ENCODE measurements around the gene SMIM38.
A peak's percentile ranks its signal among the peaks of the same experiment; 100 is the strongest.

SMIM38 gene

DNA sequence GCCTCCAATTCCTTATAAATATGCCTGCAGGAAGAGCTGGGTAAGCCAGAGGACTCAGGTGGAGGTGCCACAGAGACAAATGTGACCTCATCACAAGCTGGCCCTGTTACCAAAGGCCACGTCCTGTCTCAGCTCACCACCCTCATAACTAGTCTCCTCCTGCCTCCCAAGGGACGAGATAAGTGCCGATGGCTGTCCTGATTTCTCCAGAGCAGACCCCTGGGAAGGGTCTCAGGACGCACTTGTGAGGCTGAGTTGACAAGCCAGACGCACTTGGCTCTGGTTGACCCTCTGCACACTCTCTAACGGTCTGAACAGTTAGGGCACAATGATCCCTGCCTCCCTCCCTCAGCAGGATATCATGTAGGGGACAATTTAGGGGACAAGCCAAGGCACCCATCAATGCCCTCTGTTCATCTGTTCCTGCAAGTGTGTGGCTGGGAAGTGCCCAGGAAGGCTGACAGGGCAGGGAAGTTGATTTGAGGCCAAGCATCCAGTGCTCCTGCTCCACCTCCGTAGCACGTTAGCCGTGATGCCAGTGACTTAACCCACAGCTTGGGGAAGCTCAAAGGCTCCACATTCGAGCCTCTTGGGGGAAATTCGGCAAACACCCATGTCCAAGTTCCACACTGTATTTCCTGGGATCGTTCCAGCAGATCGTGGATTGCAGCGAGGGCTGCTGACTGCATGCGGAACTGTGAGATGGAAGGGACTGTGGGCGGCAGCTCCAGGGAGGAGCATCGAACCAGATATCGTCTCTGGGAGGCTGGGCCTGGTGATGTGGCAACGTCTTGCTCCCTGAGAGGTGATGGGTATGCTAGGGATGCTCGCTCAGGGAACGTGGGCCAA is 2.8 kb downstream of the SMIM38 start:
- no peak overlapping the region for H3K4ac ChIP-seq (ENCODE audit: low read length)
- no peak overlapping the region for H3K27ac ChIP-seq (replicated peaks; ENCODE audit: low read length)
- no peaks in the 10 kb centered on the region for H3K79me1 ChIP-seq (ENCODE audit: low read depth, low read length)
- no peak for DNase-seq (ENCODE audit: low spot score)
- peak overlapping the region; percentile 98 for H2AK5ac ChIP-seq (ENCODE audit: low read depth, low read length)
- no peak overlapping the region for H2BK12ac ChIP-seq (ENCODE audit: low read length)
- no peak overlapping the region for H3K4me2 ChIP-seq (ENCODE audit: insufficient read depth, low read length, poor library complexity, severe bottlenecking)
- H2BK5ac ChIP-seq (ENCODE audit: low read length): peak overlapping the region; percentile 95
- H3K4me1 ChIP-seq (ENCODE audit: control insufficient read depth in 2 of 2, insufficient read depth in 1 of 2, low read depth in 1 of 2, low read length in 2 of 2): peaks cover 15 to 16% of the 10 kb centered on the region in 2 donors
- WGBS, 2 donors (ENCODE audit: extremely low coverage in 2 of 2, insufficient read length in 2 of 2, insufficient replicate concordance in 1 of 2): no CpG with 5 or more reads among the region's 21 CpGs
- H3K14ac ChIP-seq (ENCODE audit: low read length): no peak overlapping the region
- no peak overlapping the region for H2AFZ ChIP-seq (ENCODE audit: low read length)
- H4K91ac ChIP-seq (ENCODE audit: low read depth, low read length, poor library complexity): peak overlapping the region; percentile 94
- H2BK15ac ChIP-seq (ENCODE audit: low read length): peak overlapping the region; percentile 96
- peak overlapping the region; percentile 100 for H3K18ac ChIP-seq (ENCODE audit: low read length)
- peak overlapping the region; percentile 45 for H3K23ac ChIP-seq (ENCODE audit: low read depth, low read length, poor library complexity)
- peaks cover 0 to 4% of the 10 kb centered on the region in 2 donors for H3K9me3 ChIP-seq (replicated peaks in 1 of 2; ENCODE audit: control insufficient read depth in 2 of 2, insufficient read depth in 1 of 2, low read depth in 1 of 2, low read length in 2 of 2)
- no peak overlapping the region for H3K9ac ChIP-seq (ENCODE audit: low read depth, low read length, poor library complexity)
- no peaks in the 10 kb centered on the region for H3K27me3 ChIP-seq (ENCODE audit: control insufficient read depth in 3 of 3, insufficient read depth in 3 of 3, low read depth in 1 of 3, low read length in 3 of 3)
- H2BK120ac ChIP-seq (ENCODE audit: low read depth, low read length): peak overlapping the region; percentile 97
- no peak overlapping the region for H4K8ac ChIP-seq (ENCODE audit: low read depth, low read length)
- no peaks in the 10 kb centered on the region for H3K36me3 ChIP-seq (replicated peaks in 1 of 2; ENCODE audit: control insufficient read depth in 2 of 2, insufficient read depth in 2 of 2, low read length in 2 of 2)
- no peak overlapping the region for H3K4me3 ChIP-seq (ENCODE audit: low read length in 2 of 2)

DNA sequence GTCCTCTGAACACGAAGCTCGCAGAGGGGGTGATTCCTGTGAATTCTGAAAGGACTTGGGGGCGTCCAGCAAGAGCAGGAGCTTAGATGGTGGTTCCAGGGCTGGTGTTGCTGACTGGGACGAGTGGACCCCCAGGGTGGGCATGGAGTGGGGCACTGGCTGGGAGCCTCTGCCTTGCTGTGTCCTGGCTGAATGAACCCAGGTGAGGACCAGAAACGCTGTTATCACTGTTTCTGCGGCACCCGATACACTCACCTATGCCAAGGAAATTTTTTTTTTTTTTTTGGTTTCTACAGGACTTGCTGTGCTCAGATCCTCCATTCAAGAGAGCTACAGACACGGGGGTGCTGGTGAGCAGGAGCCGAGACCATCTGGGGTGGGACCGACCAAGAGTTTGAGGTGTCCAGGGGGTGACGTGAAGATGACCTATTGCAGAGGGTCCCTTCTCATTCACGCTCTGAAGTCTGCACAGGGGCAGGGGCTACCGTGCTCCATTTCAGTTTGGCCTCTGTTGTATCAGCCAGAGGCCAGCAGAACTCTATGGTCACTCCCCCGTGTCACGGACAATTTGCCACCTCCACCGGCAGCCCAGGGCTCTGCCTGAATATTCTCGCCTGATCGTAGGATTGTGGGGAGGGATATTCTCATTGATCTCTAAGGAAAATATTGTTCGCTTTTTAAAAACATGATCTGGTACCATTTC is 3.6 kb downstream of the SMIM38 start:
- no peak for DNase-seq (ENCODE audit: low spot score)
- H2BK12ac ChIP-seq (ENCODE audit: low read length): no peak overlapping the region
- H3K9me3 ChIP-seq (replicated peaks in 1 of 2; ENCODE audit: control insufficient read depth in 2 of 2, insufficient read depth in 1 of 2, low read depth in 1 of 2, low read length in 2 of 2): peaks cover 3 to 7% of the 10 kb centered on the region in 2 donors
- no peak overlapping the region for H2BK15ac ChIP-seq (ENCODE audit: low read length)
- no peak overlapping the region for H3K9ac ChIP-seq (ENCODE audit: low read depth, low read length, poor library complexity)
- H3K27me3 ChIP-seq (ENCODE audit: control insufficient read depth in 3 of 3, insufficient read depth in 3 of 3, low read depth in 1 of 3, low read length in 3 of 3): no peaks in the 10 kb centered on the region
- H4K8ac ChIP-seq (ENCODE audit: low read depth, low read length): no peak overlapping the region
- no peak overlapping the region for H2AFZ ChIP-seq (ENCODE audit: low read length)
- H3K36me3 ChIP-seq (replicated peaks in 1 of 2; ENCODE audit: control insufficient read depth in 2 of 2, insufficient read depth in 2 of 2, low read length in 2 of 2): no peaks in the 10 kb centered on the region
- H3K18ac ChIP-seq (ENCODE audit: low read length): peak overlapping the region; percentile 54
- no CpG with 5 or more reads among the region's 19 CpGs for WGBS, 2 donors (ENCODE audit: extremely low coverage in 2 of 2, insufficient read length in 2 of 2, insufficient replicate concordance in 1 of 2)
- H3K4me2 ChIP-seq (ENCODE audit: insufficient read depth, low read length, poor library complexity, severe bottlenecking): no peak overlapping the region
- H2AK5ac ChIP-seq (ENCODE audit: low read depth, low read length): peak overlapping the region; percentile 23
- no peak overlapping the region for H2BK5ac ChIP-seq (ENCODE audit: low read length)
- H3K4me1 ChIP-seq (ENCODE audit: control insufficient read depth in 2 of 2, insufficient read depth in 1 of 2, low read depth in 1 of 2, low read length in 2 of 2): peaks cover 14 to 15% of the 10 kb centered on the region in 2 donors
- no peaks in the 10 kb centered on the region for H3K79me1 ChIP-seq (ENCODE audit: low read depth, low read length)
- no peak overlapping the region for H3K14ac ChIP-seq (ENCODE audit: low read length)
- no peak overlapping the region for H3K27ac ChIP-seq (replicated peaks; ENCODE audit: low read length)
- no peak overlapping the region for H3K23ac ChIP-seq (ENCODE audit: low read depth, low read length, poor library complexity)
- H2BK120ac ChIP-seq (ENCODE audit: low read depth, low read length): no peak overlapping the region
- H3K4ac ChIP-seq (ENCODE audit: low read length): no peak overlapping the region
- H4K91ac ChIP-seq (ENCODE audit: low read depth, low read length, poor library complexity): no peak overlapping the region
- H3K4me3 ChIP-seq (ENCODE audit: low read length in 2 of 2): no peak overlapping the region

DNA sequence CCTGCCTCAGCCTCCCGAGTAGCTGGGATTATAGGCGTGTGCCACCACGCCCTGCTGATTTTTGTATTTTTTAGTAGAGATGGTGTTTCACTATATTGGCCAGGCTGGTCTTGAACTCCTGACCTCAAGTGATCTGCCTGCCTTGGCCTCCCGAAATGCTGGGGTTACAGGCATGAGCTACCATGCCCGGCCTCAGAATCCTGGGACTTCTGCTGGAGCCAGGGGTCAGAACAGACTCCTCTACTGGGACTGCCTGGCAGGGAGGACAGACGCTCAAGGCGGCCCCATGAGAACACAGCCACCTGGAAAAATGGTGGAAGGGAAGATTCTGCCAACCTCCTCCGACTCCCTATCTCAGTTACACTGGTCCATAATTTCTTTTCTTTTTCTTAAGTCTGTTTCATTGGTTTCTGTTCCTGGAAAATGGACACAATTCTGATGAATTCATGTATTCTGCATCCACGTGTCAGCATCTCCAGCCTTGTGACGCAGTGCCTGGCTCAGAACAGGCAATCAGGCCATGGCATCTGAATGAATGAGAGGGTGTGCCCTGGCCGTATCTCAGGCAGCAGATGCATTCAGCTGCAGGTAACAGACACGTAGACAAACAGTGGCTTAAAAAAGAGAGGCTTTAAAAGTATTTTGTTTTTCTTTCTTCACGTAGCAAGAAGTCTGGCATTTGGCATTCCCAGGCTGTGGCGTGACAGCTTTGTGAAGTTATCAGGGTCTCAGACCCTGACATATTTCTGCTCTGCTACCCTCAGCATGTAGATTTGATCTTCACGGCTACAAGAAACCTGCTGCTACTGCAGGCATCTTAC is 4.8 kb downstream of the SMIM38 start:
- Histone ChIP-seq H4K8ac (ENCODE audit: low read depth, low read length) (no peak overlapping the region), H3K14ac (ENCODE audit: low read length) (no peak overlapping the region), H3K9me3 (replicated peaks in 1 of 2; ENCODE audit: control insufficient read depth in 2 of 2, insufficient read depth in 1 of 2, low read depth in 1 of 2, low read length in 2 of 2) (peaks cover 6 to 7% of the 10 kb centered on the region in 2 donors), H2AFZ (ENCODE audit: low read length) (no peak overlapping the region), H3K4me3 (ENCODE audit: low read length in 2 of 2) (no peak overlapping the region), H3K4ac (ENCODE audit: low read length) (no peak overlapping the region), H2BK5ac (ENCODE audit: low read length) (no peak overlapping the region), H3K9ac (ENCODE audit: low read depth, low read length, poor library complexity) (no peak overlapping the region), H3K18ac (ENCODE audit: low read length) (no peak overlapping the region), H3K27ac (replicated peaks; ENCODE audit: low read length) (no peak overlapping the region), H2BK15ac (ENCODE audit: low read length) (no peak overlapping the region), H3K23ac (ENCODE audit: low read depth, low read length, poor library complexity) (no peak overlapping the region), H4K91ac (ENCODE audit: low read depth, low read length, poor library complexity) (no peak overlapping the region), H2BK12ac (ENCODE audit: low read length) (no peak overlapping the region), H3K4me2 (ENCODE audit: insufficient read depth, low read length, poor library complexity, severe bottlenecking) (no peak overlapping the region), H2AK5ac (ENCODE audit: low read depth, low read length) (no peak overlapping the region), H3K36me3 (replicated peaks in 1 of 2; ENCODE audit: control insufficient read depth in 2 of 2, insufficient read depth in 2 of 2, low read length in 2 of 2) (no peaks in the 10 kb centered on the region), H3K27me3 (ENCODE audit: control insufficient read depth in 3 of 3, insufficient read depth in 3 of 3, low read depth in 1 of 3, low read length in 3 of 3) (no peaks in the 10 kb centered on the region), H3K79me1 (ENCODE audit: low read depth, low read length) (no peaks in the 10 kb centered on the region), H3K4me1 (ENCODE audit: control insufficient read depth in 2 of 2, insufficient read depth in 1 of 2, low read depth in 1 of 2, low read length in 2 of 2) (peaks cover 14 to 15% of the 10 kb centered on the region in 2 donors), H2BK120ac (ENCODE audit: low read depth, low read length) (no peak overlapping the region)
- no CpG with 5 or more reads among the region's 15 CpGs for WGBS, 2 donors (ENCODE audit: extremely low coverage in 2 of 2, insufficient read length in 2 of 2, insufficient replicate concordance in 1 of 2)
- DNase-seq (ENCODE audit: low spot score): no peak

DNA sequence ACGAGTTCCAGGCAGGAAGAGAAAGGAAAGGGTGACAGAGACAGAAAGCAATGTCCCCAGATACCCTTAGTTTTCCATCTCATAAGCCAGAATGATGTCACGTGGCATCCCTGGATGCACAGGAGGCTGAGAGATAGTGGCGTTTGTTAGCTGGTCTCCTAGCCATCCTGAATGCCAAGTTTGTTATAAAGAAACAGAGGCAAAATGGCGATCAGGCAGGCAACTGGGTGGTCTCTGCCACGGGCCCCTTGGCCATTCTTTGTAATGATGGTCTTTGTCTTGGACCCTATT is 5.3 kb downstream of the SMIM38 start:
- Histone ChIP-seq H2AK5ac (ENCODE audit: low read depth, low read length) (no peak overlapping the region), H3K9me3 (replicated peaks in 1 of 2; ENCODE audit: control insufficient read depth in 2 of 2, insufficient read depth in 1 of 2, low read depth in 1 of 2, low read length in 2 of 2) (peaks cover 6 to 7% of the 10 kb centered on the region in 2 donors), H2BK5ac (ENCODE audit: low read length) (no peak overlapping the region), H4K91ac (ENCODE audit: low read depth, low read length, poor library complexity) (no peak overlapping the region), H3K4me3 (ENCODE audit: low read length in 2 of 2) (no peak overlapping the region), H4K8ac (ENCODE audit: low read depth, low read length) (no peak overlapping the region), H3K4me2 (ENCODE audit: insufficient read depth, low read length, poor library complexity, severe bottlenecking) (no peak overlapping the region), H2BK120ac (ENCODE audit: low read depth, low read length) (no peak overlapping the region), H3K36me3 (replicated peaks in 1 of 2; ENCODE audit: control insufficient read depth in 2 of 2, insufficient read depth in 2 of 2, low read length in 2 of 2) (no peaks in the 10 kb centered on the region), H3K4me1 (ENCODE audit: control insufficient read depth in 2 of 2, insufficient read depth in 1 of 2, low read depth in 1 of 2, low read length in 2 of 2) (peaks cover 14 to 15% of the 10 kb centered on the region in 2 donors), H3K23ac (ENCODE audit: low read depth, low read length, poor library complexity) (no peak overlapping the region), H3K4ac (ENCODE audit: low read length) (no peak overlapping the region), H3K9ac (ENCODE audit: low read depth, low read length, poor library complexity) (no peak overlapping the region), H2BK12ac (ENCODE audit: low read length) (no peak overlapping the region), H2BK15ac (ENCODE audit: low read length) (no peak overlapping the region), H3K27me3 (ENCODE audit: control insufficient read depth in 3 of 3, insufficient read depth in 3 of 3, low read depth in 1 of 3, low read length in 3 of 3) (no peaks in the 10 kb centered on the region), H3K27ac (replicated peaks; ENCODE audit: low read length) (no peak overlapping the region), H3K14ac (ENCODE audit: low read length) (no peak overlapping the region), H3K79me1 (ENCODE audit: low read depth, low read length) (no peaks in the 10 kb centered on the region), H2AFZ (ENCODE audit: low read length) (no peak overlapping the region), H3K18ac (ENCODE audit: low read length) (no peak overlapping the region)
- WGBS, 2 donors (ENCODE audit: extremely low coverage in 2 of 2, insufficient read length in 2 of 2, insufficient replicate concordance in 1 of 2): no CpG with 5 or more reads among the region's 5 CpGs
- no peak for DNase-seq (ENCODE audit: low spot score)
